Esophagus muscularis mucosa (tissue), 4 donors: ENCODE data around the gene ANXA6. TPM values are rescaled to one million over a fixed set of nuclear protein-coding genes. Genes with fewer than 3 reads are reported as not detected.

Experiments
- DNase-seq: peaks from one replicate; pipeline ENCODE4 v3.0.0-alpha.2; 2017; ENCODE audit errors: extremely low spot score
- H3K27ac ChIP-seq, 4 donors: fragments of 200-600 bp; sonication (generic); replicated peaks in 1 of 4; 1 replicate in 3 of 4; 2 replicates in 1 of 4; pipeline ENCODE4 v1.5.1; 2016 to 2019; ENCODE audit warnings: mild to moderate bottlenecking in 1 of 4
- H3K27me3 ChIP-seq, 4 donors: fragments of 200-600 bp; sonication (generic); one replicate each; pipeline versions ENCODE4 v1.5.1 to v1.6.0; 2016 to 2019
- H3K36me3 ChIP-seq, 4 donors: fragments of 200-600 bp; sonication (generic); one replicate each; pipeline ENCODE4 v1.5.1; 2016 to 2019
- H3K4me1 ChIP-seq, 4 donors: fragments of 200-600 bp; sonication (generic); one replicate each; pipeline ENCODE4 v1.5.1; 2016 to 2019
- H3K4me3 ChIP-seq, 4 donors: fragments of 200-600 bp; sonication (generic); 1 replicate in 2 of 4; 2 replicates in 2 of 4; pipeline ENCODE4 v1.5.1; 2016 to 2019; ENCODE audit warnings: mild to moderate bottlenecking in 4 of 4, moderate library complexity in 1 of 4
- H3K9me3 ChIP-seq, 4 donors: fragments of 200-600 bp; sonication (generic); 1 replicate in 3 of 4; 2 replicates in 1 of 4; pipeline ENCODE4 v1.5.1; 2016 to 2019
- CTCF ChIP-seq, 3 experiments: fragments of 200-600 bp in 2 of 3; fragments of 450-650 bp in 1 of 3; sonication (generic) in 2 of 3; IDR thresholded peaks; one replicate each; pipeline ENCODE4 v1.5.1; 2017 to 2019; ENCODE audit warnings: antibody characterized with exemption in 3 of 3, mild to moderate bottlenecking in 2 of 3, moderate library complexity in 1 of 3
- EP300 ChIP-seq: sonication (generic); formaldehyde crosslinking; IDR thresholded peaks from one replicate; pipeline ENCODE4 v1.6.1; 2017; ENCODE audit warnings: antibody characterized with exemption
- POLR2A ChIP-seq: fragments of 450-650 bp; IDR thresholded peaks from one replicate; pipeline ENCODE4 v1.6.1; 2017; ENCODE audit warnings: antibody characterized with exemption, moderate library complexity, mild to moderate bottlenecking, low read depth
- POLR2AphosphoS5 ChIP-seq, 2 donors: sonication (generic); formaldehyde crosslinking; IDR thresholded peaks; one replicate each; pipeline ENCODE4 v1.6.1; 2017; ENCODE audit warnings: antibody characterized with exemption in 2 of 2
- WGBS: methylation state at CpG from one replicate; pipeline ENCODE4 v1.1.5; 2018; 5-methylcytosine and 5-hydroxymethylcytosine counted together
- intact Hi-C: fragments of 100-400 bp; cut with DNase I; formaldehyde crosslinking; loops from one replicate; pipeline ENCODE4 v1.15.1; 2023
- total RNA-seq, 4 donors: library from RNA; depleted of rRNA; stranded (reverse); fragments of >200 nt; gene quantifications; one replicate each; pipeline versions ENCODE4 v1.1.0 to v1.2.1, GENCODE V29; 2016

Gene ANXA6
- total RNA-seq, 4 donors from 2014 or later = 232 to 442 (median 374) TPM

- peak overlapping the region; percentile 34 to 70 (median 68) for H3K27ac ChIP-seq
- intact Hi-C loops = no loop called here
- no peaks in the 10 kb centered on the region for H3K36me3 ChIP-seq
- H3K9me3 ChIP-seq = no peaks in the 10 kb centered on the region
- 32% methylated on average over 8 of the region's 8 CpGs for WGBS
- TF ChIP-seq CTCF (IDR thresholded peaks at IDR 0.05) (no peak), POLR2A (no peak), POLR2AphosphoS5 (IDR thresholded peaks at IDR 0.05) (no peak), EP300 (no peak)
- no peaks in the 10 kb centered on the region for H3K27me3 ChIP-seq
- no peak overlapping the region for H3K4me3 ChIP-seq
- H3K4me1 ChIP-seq = peaks cover 38 to 43% (median 41%) of the 10 kb centered on the region in 4 donors
- DNase-seq = no peak
Measured at GRCh38 chr5:151094852-151095245, 62.7 kb downstream of the ANXA6 start.

DNA sequence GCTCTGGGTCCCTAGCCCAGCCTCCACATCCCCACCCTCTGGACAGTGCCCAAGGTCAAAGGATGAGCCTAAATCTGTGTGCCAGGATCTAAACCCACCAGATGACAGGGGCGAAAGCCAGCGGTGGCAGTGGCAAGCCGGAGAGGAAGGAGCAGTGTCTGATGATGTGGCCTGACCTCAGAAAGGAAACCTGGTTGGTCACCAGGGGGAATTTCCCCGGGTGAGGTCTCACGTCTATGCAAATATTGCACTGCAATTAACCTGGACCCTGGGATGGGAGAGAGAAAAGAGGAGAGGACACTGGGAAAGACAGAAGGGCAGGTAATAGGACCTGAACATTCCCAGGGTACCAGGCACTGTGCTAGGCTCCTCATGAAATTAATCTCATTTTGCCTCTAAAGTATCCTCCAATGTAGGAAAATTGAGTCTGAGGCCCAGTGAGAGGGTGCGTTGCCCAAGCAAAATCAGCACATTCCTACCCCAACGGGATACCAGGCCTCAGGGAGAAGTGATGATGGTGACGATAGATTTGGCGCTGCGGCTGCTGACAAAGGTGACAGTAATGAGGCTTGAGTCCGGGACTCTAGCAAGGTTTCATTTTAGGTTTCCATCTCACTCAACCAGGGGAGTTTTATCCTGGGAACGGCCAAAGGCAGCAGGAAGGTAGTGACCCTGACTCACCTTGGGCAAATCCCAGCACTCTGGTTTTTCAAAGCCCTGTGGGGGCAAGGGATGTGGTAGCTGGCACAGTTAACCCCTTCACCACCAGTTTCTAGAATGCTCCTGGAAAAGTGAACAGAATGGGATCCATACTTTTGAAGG lies 63.3 kb downstream of the ANXA6 start:
- 53% methylated on average over 12 of the region's 12 CpGs for WGBS
- Histone ChIP-seq H3K36me3 (no peaks in the 10 kb centered on the region), H3K9me3 (no peaks in the 10 kb centered on the region), H3K4me3 (no peak overlapping the region), H3K4me1 (peaks cover 38 to 43% (median 41%) of the 10 kb centered on the region in 4 donors), H3K27ac (peak overlapping the region; percentile 34 to 70 (median 68)), H3K27me3 (no peaks in the 10 kb centered on the region)
- TF ChIP-seq POLR2AphosphoS5 (IDR thresholded peaks at IDR 0.05) (peak in 1 of 2 donors; percentile 35), CTCF (IDR thresholded peaks at IDR 0.05) (no peak)
- intact Hi-C loops = no loop called here
- DNase-seq = no peak

DNA sequence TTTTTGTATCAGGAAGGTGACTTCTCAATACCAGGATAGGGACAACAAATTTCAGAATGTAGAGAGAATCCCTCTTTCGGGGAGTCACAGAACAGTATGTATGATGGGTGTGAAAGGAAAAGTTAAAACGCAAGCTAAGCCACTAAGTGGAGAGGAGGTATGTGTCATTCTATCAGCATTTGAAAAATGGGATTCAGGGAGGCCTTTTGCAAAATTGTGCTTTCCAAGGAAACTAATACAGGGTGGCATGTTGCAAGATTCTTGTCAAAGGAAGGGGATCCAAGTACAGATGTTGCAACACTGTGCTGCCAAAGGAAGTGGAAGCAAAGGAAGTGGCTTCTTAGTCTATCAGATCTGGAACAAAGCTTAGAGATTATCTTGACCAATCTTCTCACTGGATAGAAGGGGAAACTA lies 64.1 kb downstream of the ANXA6 start:
- Histone ChIP-seq H3K9me3 (no peaks in the 10 kb centered on the region), H3K4me3 (no peak overlapping the region), H3K36me3 (no peaks in the 10 kb centered on the region), H3K4me1 (peaks cover 38 to 43% (median 41%) of the 10 kb centered on the region in 4 donors), H3K27ac (peak overlapping the region; percentile 34 to 70 (median 68)), H3K27me3 (no peaks in the 10 kb centered on the region)
- intact Hi-C loops = no loop called here
- 36% methylated on average over 2 of the region's 2 CpGs for WGBS
- no peak for TF ChIP-seq EP300
- no peak for TF ChIP-seq POLR2A
- no peak for TF ChIP-seq CTCF (IDR thresholded peaks at IDR 0.05)
- peak in 1 of 2 donors; percentile 82 for TF ChIP-seq POLR2AphosphoS5 (IDR thresholded peaks at IDR 0.05)
- no peak for DNase-seq

DNA sequence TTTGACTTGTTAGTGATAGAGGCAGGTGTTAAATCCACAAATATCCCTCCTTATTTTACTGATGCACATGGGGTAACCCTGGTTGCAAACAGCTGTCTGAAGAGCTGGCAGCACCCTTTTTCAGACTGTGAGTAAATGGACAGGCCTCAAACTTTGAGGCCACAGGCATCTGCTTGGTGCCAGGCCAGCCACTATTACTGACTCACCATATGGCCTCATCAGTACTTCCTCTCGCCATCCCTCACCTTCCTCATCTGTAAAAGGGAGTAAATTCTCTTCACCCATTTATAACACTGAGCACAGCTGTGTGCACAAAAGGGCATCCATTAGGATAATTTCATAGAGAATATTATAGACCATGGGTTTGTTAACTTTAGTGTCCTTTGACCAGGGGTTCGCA lies 64.8 kb downstream of the ANXA6 start:
- 69% methylated on average over 2 of the region's 2 CpGs for WGBS
- no peaks in the 10 kb centered on the region for H3K9me3 ChIP-seq
- no peak for TF ChIP-seq POLR2AphosphoS5 (IDR thresholded peaks at IDR 0.05)
- no peak for TF ChIP-seq CTCF (IDR thresholded peaks at IDR 0.05)
- no peak for TF ChIP-seq POLR2A
- TF ChIP-seq EP300 = no peak
- H3K4me1 ChIP-seq = peaks cover 38 to 43% (median 40%) of the 10 kb centered on the region in 4 donors
- no peak overlapping the region for H3K4me3 ChIP-seq
- H3K27me3 ChIP-seq = no peaks in the 10 kb centered on the region
- H3K36me3 ChIP-seq = no peaks in the 10 kb centered on the region
- intact Hi-C loops = no loop called here
- peak overlapping the region in 2 of 4 donors; percentile 68 to 70 for H3K27ac ChIP-seq
- no peak for DNase-seq
